H9 (cell line): Measurements from ENCODE around the gene VTCN1. TPM values are rescaled to one million over a fixed set of nuclear protein-coding genes. Genes with fewer than 3 reads are reported as not detected.

Experiments used
- DNase-seq: peaks from one replicate; pipeline ENCODE4 v3.0.0-alpha.2; 2017
- H2AFZ ChIP-seq: one replicate; pipeline ENCODE4 v1.6.1; 2013; ENCODE audit warnings: mild to moderate bottlenecking, low read length, control low read depth, moderate library complexity
- H2AK5ac ChIP-seq: 2 replicates; pipeline ENCODE4 v1.6.1; 2013; ENCODE audit warnings: low read length, control low read depth, mixed read lengths; ENCODE audit not compliant: insufficient read length
- H2BK120ac ChIP-seq: one replicate; pipeline ENCODE4 v1.6.1; 2013; ENCODE audit warnings: low read depth, mild to moderate bottlenecking, low read length, control low read depth, inconsistent platforms; ENCODE audit not compliant: poor library complexity, severe bottlenecking
- H2BK12ac ChIP-seq: 2 replicates; pipeline ENCODE4 v1.6.1; 2013; ENCODE audit warnings: low read length, control low read depth, mixed read lengths, low read depth; ENCODE audit not compliant: insufficient read length
- H2BK15ac ChIP-seq: 2 replicates; pipeline ENCODE4 v1.6.1; 2013; ENCODE audit warnings: low read depth, low read length, control low read depth
- H2BK20ac ChIP-seq: one replicate; pipeline ENCODE4 v1.6.1; 2013; ENCODE audit warnings: low read depth, mild to moderate bottlenecking, low read length, control low read depth, inconsistent platforms; ENCODE audit not compliant: poor library complexity, severe bottlenecking
- H2BK5ac ChIP-seq: 2 replicates; pipeline ENCODE4 v1.6.1; 2013; ENCODE audit warnings: low read length, control low read depth, mixed read lengths; ENCODE audit not compliant: insufficient read length
- H3K14ac ChIP-seq: 2 replicates; pipeline ENCODE4 v1.6.1; 2013; ENCODE audit warnings: low read length, control low read depth; ENCODE audit not compliant: insufficient read depth
- H3K18ac ChIP-seq: 2 replicates; pipeline ENCODE4 v1.6.1; 2013; ENCODE audit warnings: low read depth, mild to moderate bottlenecking, mixed read lengths, low read length, control low read depth; ENCODE audit not compliant: insufficient read length
- H3K23ac ChIP-seq: 2 replicates; pipeline ENCODE4 v1.6.1; 2013; ENCODE audit warnings: low read length, control low read depth, mixed read lengths, low read depth; ENCODE audit not compliant: insufficient read length
- H3K23me2 ChIP-seq: 2 replicates; pipeline ENCODE4 v1.6.1; 2013; ENCODE audit warnings: low read depth, mild to moderate bottlenecking, mixed read lengths, low read length, control low read depth; ENCODE audit not compliant: insufficient read length, poor library complexity, severe bottlenecking
- H3K27ac ChIP-seq: 2 replicates; pipeline ENCODE4 v1.5.1; 2013; ENCODE audit warnings: low read length, control low read depth, mixed read lengths, low read depth; ENCODE audit not compliant: insufficient read length
- H3K27me3 ChIP-seq: 2 replicates; pipeline ENCODE4 v1.6.1; 2013; ENCODE audit warnings: low read length, control low read depth, inconsistent platforms; ENCODE audit not compliant: insufficient read depth
- H3K4ac ChIP-seq: 2 replicates; pipeline ENCODE4 v1.6.1; 2013; ENCODE audit warnings: low read depth, mild to moderate bottlenecking, control low read depth, inconsistent platforms, low read length, moderate library complexity
- H3K4me1 ChIP-seq: 2 replicates; pipeline ENCODE4 v1.6.1; 2013; ENCODE audit warnings: low read length, control low read depth, inconsistent platforms; ENCODE audit not compliant: insufficient read depth
- H3K4me2 ChIP-seq: 2 replicates; pipeline ENCODE4 v1.6.1; 2013; ENCODE audit warnings: low read length, control low read depth, mixed read lengths; ENCODE audit not compliant: insufficient read length, insufficient read depth
- H3K56ac ChIP-seq: 2 replicates; pipeline ENCODE4 v1.6.1; 2013; ENCODE audit warnings: low read depth, mild to moderate bottlenecking, mixed read lengths, low read length, control low read depth; ENCODE audit not compliant: insufficient read length
- H3K79me1 ChIP-seq: 2 replicates; pipeline ENCODE4 v1.6.1; 2013; ENCODE audit warnings: low read depth, mild to moderate bottlenecking, moderate library complexity, low read length, control low read depth, inconsistent platforms; ENCODE audit not compliant: insufficient read depth, poor library complexity, severe bottlenecking
- H3K79me2 ChIP-seq: 2 replicates; pipeline ENCODE4 v1.6.1; 2013; ENCODE audit warnings: low read length, control low read depth, inconsistent platforms; ENCODE audit not compliant: insufficient read depth
- H3K9ac ChIP-seq: 2 replicates; pipeline ENCODE4 v1.6.1; 2013; ENCODE audit warnings: low read length, control low read depth, mixed read lengths; ENCODE audit not compliant: insufficient read length; ENCODE audit errors: extremely low read depth
- H3K9me3 ChIP-seq: one replicate; pipeline ENCODE4 v1.6.1; 2013; ENCODE audit warnings: low read depth, low read length, inconsistent platforms; ENCODE audit not compliant: control insufficient read depth
- H3T11ph ChIP-seq: one replicate; pipeline ENCODE4 v1.6.1; 2013; ENCODE audit warnings: mild to moderate bottlenecking, low read length, control low read depth, inconsistent platforms
- H4K20me1 ChIP-seq: one replicate; pipeline ENCODE4 v1.6.1; 2013; ENCODE audit not compliant: control insufficient read depth, insufficient read length, insufficient read depth
- H4K5ac ChIP-seq: 2 replicates; pipeline ENCODE4 v1.6.1; 2013; ENCODE audit warnings: low read depth, mild to moderate bottlenecking, mixed read lengths, low read length, control low read depth; ENCODE audit not compliant: insufficient read length
- H4K8ac ChIP-seq: replicated peaks from 2 replicates; pipeline ENCODE4 v1.6.1; 2013; ENCODE audit warnings: low read length, control low read depth, mixed read lengths, low read depth; ENCODE audit not compliant: insufficient read length
- H4K91ac ChIP-seq: 2 replicates; pipeline ENCODE4 v1.6.1; 2013; ENCODE audit warnings: low read depth, mild to moderate bottlenecking, moderate library complexity, mixed read lengths, low read length, control low read depth; ENCODE audit not compliant: insufficient read length
- H3K27ac Mint-ChIP-seq, 3 experiments: 2 replicates in 2 of 3; 3 replicates in 1 of 3; pipeline ENCODE4 v1.8.0; 2020 to 2021; ENCODE audit warnings: mixed read lengths in 3 of 3, mild to moderate bottlenecking in 1 of 3, moderate library complexity in 1 of 3
- H3K27me3 Mint-ChIP-seq: 2 replicates; pipeline ENCODE4 v1.8.0; 2021; ENCODE audit warnings: low read depth, mild to moderate bottlenecking, moderate library complexity, mixed read lengths
- H3K36me3 Mint-ChIP-seq, 3 experiments: 2 replicates in 2 of 3; 3 replicates in 1 of 3; pipeline ENCODE4 v1.8.0; 2020 to 2021; ENCODE audit warnings: low read depth in 3 of 3, mixed read lengths in 3 of 3; ENCODE audit not compliant: insufficient read depth in 1 of 3
- H3K4me1 Mint-ChIP-seq, 2 experiments: 2 replicates each; pipeline ENCODE4 v1.8.0; 2020; ENCODE audit warnings: mixed read lengths in 2 of 2
- H3K4me3 Mint-ChIP-seq, 2 experiments: 2 replicates in 1 of 2; 3 replicates in 1 of 2; pipeline ENCODE4 v1.8.0; 2020 to 2021; ENCODE audit warnings: mild to moderate bottlenecking in 2 of 2, mixed read lengths in 2 of 2, moderate library complexity in 1 of 2
- H3K9me3 Mint-ChIP-seq, 2 experiments: 2 replicates in 1 of 2; 3 replicates in 1 of 2; pipeline ENCODE4 v1.8.0; 2020; ENCODE audit warnings: mild to moderate bottlenecking in 2 of 2, mixed read lengths in 2 of 2, moderate library complexity in 1 of 2
- WGBS: extraction: QIAGEN DNeasy Blood & Tissue Kit; methylation state at CpG from one replicate; pipeline ENCODE4 v1.1.7; 2013; ENCODE audit warnings: missing lambda C conversion rate, low lambda C conversion rate, mixed read lengths; ENCODE audit not compliant: insufficient read length; ENCODE audit errors: extremely low coverage; 5-methylcytosine and 5-hydroxymethylcytosine counted together
- total RNA-seq: library from RNA; stranded (reverse); gene quantifications from 2 replicates; pipeline ENCODE4 v1.2.1, GENCODE V29; 2021
- TF ChIP-seq, protein P1 (sequence below): fragments of 200-600 bp; sonication (generic); conservative IDR thresholded peaks from 3 replicates; pipeline ENCODE4 v1.8.0; 2021; ENCODE audit warnings: antibody characterized with exemption, mild to moderate bottlenecking

Gene VTCN1
- total RNA-seq, 1 experiment from 2014 or later = 0.33 TPM

DNA sequence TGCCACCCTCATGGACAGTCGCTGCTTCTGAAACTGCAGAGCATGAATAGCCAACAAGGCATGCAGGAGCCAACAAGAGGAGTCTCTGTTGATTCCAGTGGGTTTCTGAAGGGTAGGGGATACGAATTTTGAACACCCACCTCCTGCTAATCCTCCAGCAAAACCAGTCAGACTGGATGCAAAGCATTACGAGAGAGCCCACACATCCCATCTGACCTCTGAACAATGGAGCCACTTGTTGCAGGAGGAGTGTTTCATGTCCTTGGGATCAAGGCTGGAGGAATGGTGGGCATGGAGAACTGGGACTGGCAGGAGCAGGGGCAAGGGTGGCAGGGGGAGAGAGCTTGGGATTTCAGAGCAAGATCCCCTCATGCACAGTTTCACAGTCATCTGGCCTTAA, 1.6 kb downstream of the VTCN1 start:
- Histone ChIP-seq H3K23me2 (no peaks in the 10 kb centered on the region), H4K5ac (no peak overlapping the region), H4K91ac (no peak overlapping the region), H3K79me2 (no peaks in the 10 kb centered on the region; the same call in 1 of the 2 replicates), H3K27me3 (no peaks in the 10 kb centered on the region), H2BK12ac (no peak overlapping the region), H2BK15ac (no peak overlapping the region), H3K14ac (no peak overlapping the region), H2BK5ac (no peak overlapping the region), H3K27ac (no peak overlapping the region), H3K9ac (no peak overlapping the region), H2AK5ac (no peak overlapping the region), H3K4ac (no peak overlapping the region), H3K79me1 (no peaks in the 10 kb centered on the region), H4K8ac (no peak overlapping the region), H3K56ac (no peak overlapping the region), H2BK20ac (no peak overlapping the region), H3K23ac (no peak overlapping the region), H2BK120ac (no peak overlapping the region), H3K4me2 (no peak overlapping the region), H3K18ac (no peak overlapping the region), H3K9me3 (no peaks in the 10 kb centered on the region), H4K20me1 (no peaks in the 10 kb centered on the region), H3K4me1 (no peaks in the 10 kb centered on the region), H3T11ph (no peak overlapping the region), H2AFZ (no peak overlapping the region)
- no peaks in the 10 kb centered on the region; the same call in none of the 2 replicates for H3K27me3 Mint-ChIP-seq
- no CpG with 5 or more reads among the region's 3 CpGs for WGBS
- H3K4me1 Mint-ChIP-seq = peaks cover 15 to 16% of the 10 kb centered on the region in 2 experiments
- DNase-seq = no peak
- no peaks in the 10 kb centered on the region; a peak in 1 of 5 replicates for H3K9me3 Mint-ChIP-seq
- no peak overlapping the region for H3K4me3 Mint-ChIP-seq
- peak overlapping the region in 1 of 3 experiments; percentile 7; a peak in 1 of 7 replicates for H3K27ac Mint-ChIP-seq
- TF ChIP-seq, protein P1, sequence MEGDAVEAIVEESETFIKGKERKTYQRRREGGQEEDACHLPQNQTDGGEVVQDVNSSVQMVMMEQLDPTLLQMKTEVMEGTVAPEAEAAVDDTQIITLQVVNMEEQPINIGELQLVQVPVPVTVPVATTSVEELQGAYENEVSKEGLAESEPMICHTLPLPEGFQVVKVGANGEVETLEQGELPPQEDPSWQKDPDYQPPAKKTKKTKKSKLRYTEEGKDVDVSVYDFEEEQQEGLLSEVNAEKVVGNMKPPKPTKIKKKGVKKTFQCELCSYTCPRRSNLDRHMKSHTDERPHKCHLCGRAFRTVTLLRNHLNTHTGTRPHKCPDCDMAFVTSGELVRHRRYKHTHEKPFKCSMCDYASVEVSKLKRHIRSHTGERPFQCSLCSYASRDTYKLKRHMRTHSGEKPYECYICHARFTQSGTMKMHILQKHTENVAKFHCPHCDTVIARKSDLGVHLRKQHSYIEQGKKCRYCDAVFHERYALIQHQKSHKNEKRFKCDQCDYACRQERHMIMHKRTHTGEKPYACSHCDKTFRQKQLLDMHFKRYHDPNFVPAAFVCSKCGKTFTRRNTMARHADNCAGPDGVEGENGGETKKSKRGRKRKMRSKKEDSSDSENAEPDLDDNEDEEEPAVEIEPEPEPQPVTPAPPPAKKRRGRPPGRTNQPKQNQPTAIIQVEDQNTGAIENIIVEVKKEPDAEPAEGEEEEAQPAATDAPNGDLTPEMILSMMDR = no peak
- no peaks in the 10 kb centered on the region; a peak in 1 of 7 replicates for H3K36me3 Mint-ChIP-seq
